ENCODE measurements around the gene MGMT. TPM values are rescaled to one million over a fixed set of nuclear protein-coding genes. Genes with fewer than 3 reads are reported as not detected.

The MGMT gene
- total and polyA plus RNA-seq, 9 donors, result 4.5 to 53.3 (median 25.4) TPM

DNA sequence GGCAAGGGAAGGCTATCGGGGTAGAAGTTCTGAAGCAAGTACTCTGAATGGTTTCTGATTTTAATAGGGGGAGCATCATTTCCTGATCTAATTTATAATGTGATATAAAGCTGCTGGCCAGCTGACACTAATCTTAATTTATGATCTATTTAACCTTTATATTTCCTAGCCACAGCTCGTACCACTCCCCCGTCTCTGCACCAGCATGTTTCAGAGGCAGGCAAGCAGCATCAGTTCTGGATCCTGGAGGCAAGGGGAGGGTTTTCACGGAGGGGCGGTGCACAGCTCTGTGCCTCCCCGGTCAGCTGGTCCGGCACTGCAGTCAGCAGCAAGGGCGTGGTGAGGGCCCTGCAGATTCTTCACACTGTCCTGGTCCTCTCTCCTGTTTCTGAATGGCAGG, 30.0 kb downstream of the MGMT start:
- no peak overlapping the region for H3K4me3 ChIP-seq
- WGBS, 3 donors, result 92 to 94% (median 94%) methylated on average over 8 of the region's 8 CpGs
- TF ChIP-seq CTCF (IDR thresholded peaks at IDR 0.05), result no peak
- no peak for TF ChIP-seq EP300 (IDR thresholded peaks at IDR 0.05)
- TF ChIP-seq POLR2A (IDR thresholded peaks at IDR 0.05), result no peak

GRCh38 chr10:129498680-129499079, 31.6 kb downstream of the MGMT start:
- no peaks in the 10 kb centered on the region for H3K27me3 ChIP-seq
- H3K27ac ChIP-seq, result no peak overlapping the region
- H3K9me3 ChIP-seq, result no peaks in the 10 kb centered on the region
- H3K4me1 ChIP-seq (ENCODE audit: insufficient read depth), result peaks cover 7% of the 10 kb centered on the region
- no peak for DNase-seq
- 93 to 99% (median 95%) methylated on average over 2 of the region's 2 CpGs for WGBS, 3 donors
- no peaks in the 10 kb centered on the region for H3K36me3 ChIP-seq
- TF ChIP-seq POLR2A (IDR thresholded peaks at IDR 0.05), result no peak
- TF ChIP-seq EP300 (IDR thresholded peaks at IDR 0.05), result no peak
- no peak for TF ChIP-seq CTCF (IDR thresholded peaks at IDR 0.05)
- intact Hi-C loops (cut with DNase I), result no loop called here
- H3K4me3 ChIP-seq, result no peak overlapping the region

More for the DNA sequence above, 30.0 kb downstream of the MGMT start:
- no peak for DNase-seq
- H3K36me3 ChIP-seq, result no peaks in the 10 kb centered on the region
- no peak overlapping the region for H3K27ac ChIP-seq
- peaks cover 7% of the 10 kb centered on the region for H3K4me1 ChIP-seq (ENCODE audit: insufficient read depth)
- no peaks in the 10 kb centered on the region for H3K27me3 ChIP-seq
- H3K9me3 ChIP-seq, result no peaks in the 10 kb centered on the region
- intact Hi-C loops (cut with DNase I), result no loop called here

DNA sequence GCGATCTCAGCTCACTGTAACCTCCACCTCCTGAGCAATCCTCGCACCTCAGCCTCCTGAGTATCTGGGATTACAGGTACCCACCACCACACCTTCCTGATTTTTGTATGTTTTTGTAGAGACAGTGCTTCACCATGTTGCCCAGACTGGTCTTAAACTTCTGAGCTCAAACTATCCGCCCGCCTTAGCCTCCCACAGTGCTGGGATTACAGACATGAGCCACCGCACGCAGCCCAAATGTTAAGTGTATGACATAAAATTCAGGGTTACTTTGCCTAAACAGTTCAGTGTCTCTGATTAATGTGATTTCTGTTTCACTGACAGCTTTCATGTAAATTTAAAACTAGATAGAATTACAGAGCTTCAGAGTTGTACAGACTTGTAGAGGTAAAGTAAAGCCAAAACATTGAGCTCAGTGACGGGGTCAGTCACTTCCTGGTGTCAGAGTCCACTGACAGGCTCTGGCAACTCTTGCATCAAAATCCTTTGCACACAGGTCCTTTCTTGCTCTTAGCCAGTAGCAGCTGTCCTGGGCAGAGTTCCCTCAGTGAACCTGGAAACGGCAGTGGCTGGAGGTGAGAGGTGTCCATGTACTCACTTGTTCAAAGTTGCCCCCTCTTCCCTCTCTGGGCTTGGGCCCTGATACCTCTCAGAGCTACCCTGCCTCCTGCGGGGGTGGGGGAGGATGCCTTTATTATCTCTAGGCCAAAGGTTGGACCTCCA, 33.7 kb downstream of the MGMT start:
- Histone ChIP-seq H3K27me3 (no peaks in the 10 kb centered on the region), H3K9me3 (no peaks in the 10 kb centered on the region), H3K4me1 (ENCODE audit: insufficient read depth) (peaks cover 3% of the 10 kb centered on the region), H3K36me3 (no peaks in the 10 kb centered on the region), H3K27ac (no peak overlapping the region), H3K4me3 (no peak overlapping the region)
- no peak for DNase-seq
- 92 to 94% (median 93%) methylated on average over 9 of the region's 9 CpGs for WGBS, 3 donors
- intact Hi-C loops (cut with DNase I), result no loop called here
- TF ChIP-seq EP300 (IDR thresholded peaks at IDR 0.05), result no peak

DNA sequence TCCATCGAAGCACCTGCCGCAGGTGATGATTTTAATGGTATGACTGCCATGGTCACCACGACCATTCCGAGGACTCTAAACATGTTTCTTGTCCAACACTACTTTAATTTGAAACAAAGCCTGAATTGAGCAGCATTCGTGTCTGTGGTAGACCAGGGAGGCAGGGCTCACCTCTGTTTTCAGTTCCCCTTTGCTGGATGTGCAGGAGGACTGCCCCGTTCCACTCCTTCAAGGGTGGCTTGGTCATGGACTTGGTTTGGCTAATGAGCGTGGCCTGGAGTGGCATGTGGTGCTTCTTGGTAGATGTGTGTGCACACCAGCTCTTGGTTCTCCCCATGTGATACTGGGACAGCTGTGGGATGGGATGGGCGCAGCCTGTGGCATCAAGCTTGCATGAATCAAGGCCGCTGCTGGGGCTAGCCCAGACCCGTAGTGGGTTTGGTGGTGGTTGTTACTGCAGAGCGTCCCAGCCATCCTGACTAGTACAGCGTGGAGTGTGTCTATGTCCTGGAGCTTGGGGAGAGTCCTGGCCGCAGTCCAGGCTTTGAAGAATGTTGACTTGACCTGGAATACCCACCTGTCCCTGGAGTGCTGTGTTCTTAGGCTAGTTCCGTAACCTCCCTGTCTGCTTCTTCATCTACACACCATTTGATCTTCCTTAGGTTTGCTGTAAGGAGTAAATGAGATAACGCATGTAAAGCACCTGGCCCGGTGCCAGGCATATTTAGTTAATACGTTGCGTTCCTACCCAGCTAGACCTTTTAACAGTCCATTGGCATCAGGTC, 34.8 kb downstream of the MGMT start:
- Histone ChIP-seq H3K27me3 (no peaks in the 10 kb centered on the region), H3K9me3 (no peaks in the 10 kb centered on the region), H3K36me3 (no peaks in the 10 kb centered on the region), H3K4me1 (ENCODE audit: insufficient read depth) (peaks cover 2% of the 10 kb centered on the region), H3K4me3 (no peak overlapping the region), H3K27ac (no peak overlapping the region)
- intact Hi-C loops (cut with DNase I), result no loop called here
- no peak for TF ChIP-seq POLR2A (IDR thresholded peaks at IDR 0.05)
- no peak for TF ChIP-seq CTCF (IDR thresholded peaks at IDR 0.05)
- TF ChIP-seq EP300 (IDR thresholded peaks at IDR 0.05), result no peak
- DNase-seq, result no peak
- 80 to 81% (median 81%) methylated on average over 18 of the region's 18 CpGs for WGBS, 3 donors

DNA sequence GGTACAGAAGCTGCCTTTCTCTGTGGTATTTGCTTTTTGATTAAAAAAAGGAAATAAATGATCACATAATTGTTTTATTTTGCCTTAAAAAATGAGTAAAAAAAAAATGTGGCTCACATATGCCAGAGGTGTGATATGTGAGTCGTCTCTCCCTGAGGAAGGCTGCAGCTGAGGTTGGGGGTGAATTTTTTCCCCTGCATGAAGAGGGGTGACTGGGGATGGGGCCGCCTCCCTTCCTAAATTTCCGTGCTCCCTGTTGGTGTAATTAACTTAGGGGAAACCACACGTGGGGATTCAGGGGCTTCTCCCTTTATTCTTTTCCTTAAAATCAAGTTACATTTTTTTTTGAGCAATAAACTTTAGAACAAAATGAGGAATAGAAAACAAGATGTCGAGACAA, 35.4 kb downstream of the MGMT start:
- Histone ChIP-seq H3K27me3 (no peaks in the 10 kb centered on the region), H3K27ac (no peak overlapping the region), H3K4me3 (no peak overlapping the region), H3K4me1 (ENCODE audit: insufficient read depth) (peaks cover 2% of the 10 kb centered on the region), H3K9me3 (no peaks in the 10 kb centered on the region), H3K36me3 (no peaks in the 10 kb centered on the region)
- WGBS, 3 donors, result 47 to 54% (median 54%) methylated on average over 5 of the region's 5 CpGs
- intact Hi-C loops (cut with DNase I), result no loop called here
- TF ChIP-seq CTCF (IDR thresholded peaks at IDR 0.05) (no peak), EP300 (IDR thresholded peaks at IDR 0.05) (no peak), POLR2A (IDR thresholded peaks at IDR 0.05) (no peak)
- DNase-seq, result no peak

Measured in ovary (tissue), 9 donors.